HG03521 (cell line): ENCODE data around the gene IL4R.
"Not testable (repeated sequence)": the region's sequence is repeated elsewhere in the genome, so short reads cannot be mapped to it uniquely, and the experiment has no call there.

Source experiments
- ATAC-seq: cut with Tn5 transposase; IDR thresholded peaks from one replicate; pipeline ENCODE4 v1.9.1; 2021; ENCODE audit warnings: mild to moderate bottlenecking, moderate library complexity; ENCODE audit not compliant: unreplicated experiment

Gene IL4R

DNA sequence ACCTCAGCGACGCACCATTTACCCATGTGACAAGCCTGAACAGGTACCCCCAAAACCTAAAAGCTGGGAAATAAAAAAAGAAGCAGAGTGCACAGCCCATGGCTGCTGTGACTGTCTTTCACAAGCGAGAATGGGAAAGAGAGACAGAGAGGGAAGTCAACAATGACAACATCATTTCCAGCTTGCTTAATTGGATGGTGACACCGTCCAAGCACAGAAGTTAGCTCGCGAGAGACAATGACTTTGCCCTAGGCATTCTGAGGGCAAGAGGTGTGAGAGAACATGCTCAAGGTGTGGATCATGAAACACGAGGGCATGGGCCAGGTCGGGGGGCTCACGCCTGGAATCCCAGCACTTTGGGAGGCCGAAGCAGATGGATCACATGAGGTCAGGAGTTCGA is 25.9 kb upstream of the IL4R start:
- no peak for ATAC-seq

DNA sequence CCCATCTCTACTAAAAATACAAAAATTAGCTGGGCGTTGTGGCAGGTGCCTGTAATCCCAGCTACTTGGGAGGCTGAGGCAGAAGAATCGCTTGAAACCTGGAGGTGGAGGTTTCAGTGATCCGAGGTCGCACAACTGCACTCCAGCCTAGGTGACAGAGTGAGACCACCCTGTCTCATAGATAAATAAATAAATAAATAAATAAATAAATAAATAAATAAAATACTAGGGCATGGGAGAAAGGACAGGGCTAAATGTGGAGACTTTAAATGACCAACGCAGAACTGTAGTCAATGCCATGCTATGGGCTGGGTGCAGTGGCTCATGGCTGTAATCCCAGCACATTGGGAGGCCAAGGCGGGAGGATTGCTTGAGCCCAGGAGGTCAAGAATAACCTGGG is 25.5 kb upstream of the IL4R start:
- ATAC-seq = not testable (repeated sequence)

DNA sequence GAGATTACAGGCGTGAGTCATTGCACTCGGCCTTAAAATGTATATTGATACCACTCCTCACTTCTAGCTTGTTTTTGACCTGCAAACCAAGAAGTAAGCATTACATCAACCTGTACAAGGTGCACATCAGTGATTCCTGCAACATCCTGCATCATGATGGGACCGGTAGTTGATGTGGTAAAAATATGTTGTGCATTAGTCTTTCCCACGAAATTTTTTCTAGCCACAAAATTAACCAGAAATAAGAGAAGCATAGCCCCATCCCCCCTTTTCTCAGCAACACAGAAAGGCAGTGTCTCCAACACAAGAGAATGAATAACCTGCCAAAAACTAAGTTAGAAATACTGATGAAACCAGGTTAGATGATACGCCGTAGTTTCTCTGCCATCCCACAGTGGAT is 24.1 kb upstream of the IL4R start:
- no peak for ATAC-seq

DNA sequence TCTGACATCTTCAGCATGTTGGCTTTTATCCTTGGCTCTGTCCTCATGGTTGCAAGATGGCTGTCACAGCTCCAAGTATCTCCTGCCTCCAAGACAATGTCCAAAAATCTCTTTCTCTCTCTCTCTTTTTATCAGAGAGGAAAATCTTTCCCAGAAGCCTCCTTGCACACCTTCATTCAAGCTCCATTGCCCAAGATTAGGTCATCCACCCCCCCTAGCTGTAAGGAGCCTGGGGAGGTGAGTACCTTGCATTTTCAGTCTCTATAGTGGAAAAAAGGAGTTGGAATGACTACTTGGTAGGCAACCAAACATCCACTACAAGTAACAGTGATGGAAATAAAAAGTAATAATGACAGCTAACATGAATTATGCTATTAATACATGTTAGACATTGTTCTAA is 23.2 kb upstream of the IL4R start:
- no peak for ATAC-seq

DNA sequence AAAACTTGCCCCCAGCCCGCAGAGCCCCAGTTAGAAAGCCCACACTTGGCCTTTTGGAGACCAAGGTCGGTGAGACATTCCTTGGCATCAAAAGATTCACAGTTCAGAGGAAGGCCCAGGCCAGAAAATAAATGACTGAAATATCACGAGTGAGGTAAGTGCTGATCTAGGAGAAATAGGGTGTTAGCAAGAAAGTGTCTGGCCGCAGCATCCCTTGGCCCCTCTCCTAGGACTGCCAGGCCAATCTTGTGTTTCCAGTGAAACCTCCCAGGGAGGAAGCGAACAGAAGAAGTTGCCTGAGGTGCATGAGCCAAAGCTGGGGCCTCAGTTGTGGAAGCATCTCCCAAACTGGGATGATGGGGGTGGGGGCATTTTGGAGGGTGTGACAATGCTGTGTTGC is 22.7 kb upstream of the IL4R start:
- no peak for ATAC-seq

DNA sequence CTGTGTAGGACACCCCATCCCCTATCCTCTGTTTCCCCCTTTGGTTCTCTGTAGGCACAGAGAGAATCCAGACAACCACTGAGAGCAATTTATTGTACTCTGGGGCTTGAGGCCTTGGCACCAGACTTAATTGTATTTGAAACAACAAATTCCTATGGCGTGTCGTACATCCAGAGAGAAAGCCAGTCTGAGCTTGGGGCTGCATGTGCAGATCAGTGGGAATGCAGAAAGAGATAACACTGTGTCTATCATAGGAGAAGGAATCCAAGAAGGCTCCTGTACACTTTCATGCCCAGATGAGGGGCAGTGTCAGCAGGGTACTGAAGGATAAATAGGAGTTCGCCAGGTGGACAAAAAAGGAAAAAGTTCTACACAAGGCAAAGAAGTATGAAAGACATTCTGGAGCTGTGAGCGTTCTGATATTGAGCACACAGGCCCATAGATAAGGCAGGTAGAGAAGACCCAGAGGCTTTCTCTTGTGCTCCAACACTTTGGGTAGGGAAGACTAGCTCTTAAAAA is 22.0 kb upstream of the IL4R start:
- ATAC-seq = no peak

DNA sequence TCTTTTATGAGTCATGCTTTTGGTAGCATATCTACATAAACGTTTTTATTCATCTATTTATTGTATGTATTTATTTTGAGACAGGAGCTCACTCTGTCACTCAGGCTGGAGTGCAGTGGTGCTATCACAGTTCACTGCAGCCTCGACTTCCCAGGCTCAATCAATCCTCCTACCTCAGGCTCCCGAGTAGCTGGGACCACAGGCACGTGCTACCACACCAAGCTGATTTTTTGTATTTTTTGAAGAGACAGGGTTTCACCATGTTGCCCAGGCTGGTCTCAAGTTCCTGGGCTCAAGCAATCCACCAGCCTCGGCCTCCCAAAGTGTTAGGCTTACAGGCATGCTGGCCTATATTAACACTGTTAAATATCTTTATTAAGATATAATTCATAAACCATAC is 20.4 kb upstream of the IL4R start:
- ATAC-seq = no peak

DNA sequence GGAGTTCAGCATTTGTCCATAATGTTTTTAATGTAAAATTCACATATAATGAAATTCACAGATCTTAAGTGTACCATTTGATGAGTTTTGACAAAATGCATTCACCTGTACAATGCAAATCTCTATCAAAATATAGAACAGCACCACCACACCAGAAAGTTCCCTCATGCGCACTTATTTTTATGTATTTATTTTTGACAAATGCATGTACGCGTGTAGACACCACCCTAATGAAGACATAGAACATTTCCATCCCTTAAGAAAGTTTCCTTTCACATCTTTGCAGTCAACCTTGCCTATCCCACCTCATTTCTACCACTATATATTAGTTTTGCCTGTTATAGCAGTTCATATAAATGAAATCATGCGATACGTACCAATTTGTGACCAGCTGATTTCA is 15.6 kb upstream of the IL4R start:
- ATAC-seq = no peak

DNA sequence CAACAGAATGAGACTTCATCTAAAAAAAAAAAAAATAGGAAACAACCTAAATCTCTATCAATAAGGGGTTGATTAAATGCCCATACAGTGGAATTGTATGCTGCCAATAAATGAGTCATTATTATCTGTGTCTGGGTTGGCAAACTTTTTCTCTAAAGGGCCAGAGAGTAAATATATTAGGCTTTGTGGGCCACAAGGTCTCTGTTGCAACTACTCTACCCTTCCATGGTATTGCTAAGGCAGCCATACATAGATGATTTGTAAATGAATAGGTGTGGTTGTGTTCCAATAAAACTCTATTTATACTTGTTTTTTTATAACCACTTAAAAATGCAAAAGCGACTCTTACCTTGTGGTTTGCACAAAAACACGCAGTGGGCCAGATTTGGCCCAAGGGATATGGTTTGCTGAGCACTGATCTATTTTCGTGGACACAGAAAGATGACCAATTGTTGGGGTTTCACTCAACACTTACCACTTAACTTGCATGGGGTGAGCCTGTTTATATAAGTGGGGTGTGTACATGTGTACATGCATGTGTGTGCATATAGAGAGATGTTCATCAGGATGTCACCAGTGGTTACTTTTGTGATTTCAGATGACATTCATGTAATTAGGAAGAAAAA is 12.4 kb upstream of the IL4R start:
- peak; percentile 48 for ATAC-seq

DNA sequence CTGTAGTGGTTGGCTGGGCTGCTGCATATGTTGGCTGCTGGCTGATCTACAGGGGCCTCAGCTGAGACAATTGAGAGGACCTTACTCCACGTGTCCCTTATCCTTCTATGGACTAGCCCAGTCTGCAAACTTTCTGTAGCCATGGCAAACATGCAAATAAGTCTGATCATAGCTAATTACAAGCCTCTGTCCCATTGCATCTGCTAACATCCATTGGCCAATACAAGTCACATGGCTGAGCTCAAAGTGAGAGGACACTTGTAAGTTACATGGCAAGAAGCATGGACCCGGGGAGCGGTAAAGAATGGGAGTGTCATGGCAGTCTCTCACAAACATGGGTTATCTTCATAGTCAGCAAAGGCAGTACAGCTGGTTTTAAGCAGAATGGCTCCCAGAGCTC is 11.6 kb upstream of the IL4R start:
- no peak for ATAC-seq

DNA sequence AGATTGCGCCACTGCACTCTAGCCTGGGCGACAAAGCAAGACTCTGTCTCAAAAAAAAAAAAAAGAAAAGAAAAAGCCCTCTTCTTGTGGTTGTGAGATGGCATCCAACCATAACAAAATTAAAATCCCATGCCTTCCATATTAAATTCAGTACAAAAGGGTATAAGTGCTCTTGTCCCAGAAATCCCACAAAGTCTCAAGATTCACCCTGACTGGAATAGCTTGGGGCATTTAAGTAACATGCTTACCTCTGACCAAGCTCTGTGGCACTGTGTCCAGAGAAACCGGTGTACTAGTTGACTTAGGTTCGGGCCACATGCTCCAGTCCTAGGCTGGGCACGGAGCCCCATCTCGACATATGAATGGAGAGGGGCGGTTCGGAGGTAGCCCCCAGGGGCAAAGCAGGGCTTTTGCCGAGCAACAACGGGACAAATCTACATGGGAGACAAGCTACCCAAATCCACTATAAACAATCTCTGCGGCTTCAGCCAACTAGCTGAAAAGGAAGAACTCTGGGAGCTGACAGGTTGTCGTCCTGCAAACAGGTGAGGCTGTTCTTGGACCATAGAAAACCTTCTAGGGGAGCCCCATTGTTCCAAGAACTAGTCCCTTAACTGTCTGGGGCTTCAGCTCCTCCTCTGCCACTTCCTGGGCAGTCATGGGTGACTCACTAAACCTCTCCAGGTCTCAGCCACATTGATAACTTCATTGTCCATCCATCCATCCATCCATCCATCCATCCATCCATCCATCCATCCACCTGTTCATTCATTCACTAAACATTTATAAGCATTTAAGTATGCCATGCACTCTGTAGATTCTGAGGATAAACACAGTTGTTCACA is 10.3 kb upstream of the IL4R start:
- no peak for ATAC-seq

DNA sequence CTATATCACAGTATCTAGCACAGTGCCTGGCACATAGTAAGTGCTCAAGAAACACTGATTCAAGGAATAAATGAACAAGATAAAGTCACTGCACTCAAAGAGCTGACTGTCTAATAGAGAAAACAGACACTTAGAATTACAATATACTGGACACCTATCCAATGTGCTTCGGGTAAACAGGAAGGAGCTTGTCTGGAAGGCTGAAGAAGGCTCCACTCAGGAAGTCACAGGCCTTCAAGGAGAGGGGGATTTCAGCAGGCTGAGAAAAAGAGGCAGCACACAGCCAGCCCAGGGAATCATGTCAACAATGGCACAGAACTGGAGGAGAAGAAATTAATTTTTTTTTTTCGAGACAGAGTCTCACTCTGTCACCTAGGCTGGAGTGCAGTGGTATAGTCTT is 9.7 kb upstream of the IL4R start:
- ATAC-seq = no peak

DNA sequence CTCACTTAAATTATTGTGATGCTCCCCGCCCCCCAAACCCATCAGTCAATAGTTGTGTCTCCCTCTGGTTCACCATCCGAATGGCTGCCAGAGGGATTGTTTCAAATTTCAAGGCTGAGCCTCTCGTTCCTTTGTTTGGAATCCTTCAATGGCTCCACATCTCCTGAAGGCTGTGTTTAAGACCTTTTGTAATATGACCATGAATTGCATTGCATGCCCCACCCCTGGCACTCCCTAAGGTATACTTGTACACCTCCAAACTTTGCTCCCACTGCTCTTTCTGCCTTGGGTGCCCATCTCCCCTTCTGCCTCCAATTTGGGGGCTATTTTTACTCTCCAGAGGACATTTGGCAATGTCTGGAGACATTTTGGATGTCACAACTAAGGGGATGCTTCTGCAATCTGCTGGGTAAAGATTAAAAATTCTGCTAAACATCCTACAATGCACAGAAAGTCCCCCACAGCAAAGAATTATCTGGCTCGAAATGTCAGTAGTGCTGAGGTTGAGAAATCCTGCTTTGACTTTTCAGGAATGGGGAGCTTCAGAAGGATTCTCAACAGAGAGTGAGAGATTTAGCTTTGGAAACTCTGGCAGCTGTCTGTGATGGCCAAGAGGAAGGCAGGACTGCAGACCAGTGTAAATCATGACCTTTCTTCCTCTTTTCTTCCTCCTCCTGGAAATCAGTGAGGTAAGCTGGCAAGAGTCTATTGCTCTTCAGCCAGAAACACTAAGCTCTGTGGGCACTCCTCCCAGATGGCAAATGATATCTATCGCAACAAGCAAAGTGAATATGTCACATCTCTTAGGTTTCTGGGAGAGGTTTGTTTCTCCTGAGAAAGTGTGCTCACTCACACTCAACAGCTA is 8.7 kb upstream of the IL4R start:
- ATAC-seq = no peak

DNA sequence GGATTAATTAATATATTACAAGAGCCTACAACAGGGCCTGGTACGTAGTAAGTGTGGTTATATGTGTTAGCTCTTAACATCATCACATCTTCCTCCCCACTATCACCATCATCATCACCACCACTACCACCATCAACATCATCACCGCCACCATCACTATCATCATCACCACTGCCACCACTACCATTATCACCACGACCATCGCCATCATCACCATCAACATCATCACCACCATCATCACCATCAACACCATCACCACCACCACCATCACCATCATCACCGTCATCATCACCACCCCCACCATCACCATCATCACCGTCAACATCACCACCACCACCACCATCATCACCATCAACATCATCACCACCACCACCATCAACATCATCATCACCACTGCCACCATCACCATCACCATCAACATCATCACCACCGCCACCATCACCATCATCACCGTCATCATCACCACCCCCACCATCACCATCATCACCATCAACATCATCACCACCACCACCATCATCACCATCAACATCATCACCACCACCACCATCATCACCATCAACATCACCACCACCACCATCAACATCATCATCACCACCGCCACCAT is 7.8 kb upstream of the IL4R start:
- no peak for ATAC-seq

DNA sequence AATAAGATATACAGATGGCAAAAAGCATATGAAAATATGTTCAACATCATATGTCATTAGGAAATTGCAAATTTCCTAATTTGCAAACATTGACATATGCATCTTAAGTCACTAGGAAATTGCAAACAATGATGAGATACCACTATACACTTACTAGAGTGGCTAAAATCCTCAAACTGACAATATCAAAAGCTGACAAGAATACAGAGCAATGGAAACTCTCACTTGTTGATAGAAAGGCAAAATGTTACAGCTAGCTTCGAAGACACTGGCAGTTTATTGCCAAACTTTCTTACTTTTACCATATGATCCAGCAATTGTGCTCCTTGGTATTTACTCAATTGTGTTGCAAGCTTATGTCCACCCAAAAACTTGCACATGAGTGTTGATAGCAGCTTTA is 5.0 kb upstream of the IL4R start:
- no peak for ATAC-seq

DNA sequence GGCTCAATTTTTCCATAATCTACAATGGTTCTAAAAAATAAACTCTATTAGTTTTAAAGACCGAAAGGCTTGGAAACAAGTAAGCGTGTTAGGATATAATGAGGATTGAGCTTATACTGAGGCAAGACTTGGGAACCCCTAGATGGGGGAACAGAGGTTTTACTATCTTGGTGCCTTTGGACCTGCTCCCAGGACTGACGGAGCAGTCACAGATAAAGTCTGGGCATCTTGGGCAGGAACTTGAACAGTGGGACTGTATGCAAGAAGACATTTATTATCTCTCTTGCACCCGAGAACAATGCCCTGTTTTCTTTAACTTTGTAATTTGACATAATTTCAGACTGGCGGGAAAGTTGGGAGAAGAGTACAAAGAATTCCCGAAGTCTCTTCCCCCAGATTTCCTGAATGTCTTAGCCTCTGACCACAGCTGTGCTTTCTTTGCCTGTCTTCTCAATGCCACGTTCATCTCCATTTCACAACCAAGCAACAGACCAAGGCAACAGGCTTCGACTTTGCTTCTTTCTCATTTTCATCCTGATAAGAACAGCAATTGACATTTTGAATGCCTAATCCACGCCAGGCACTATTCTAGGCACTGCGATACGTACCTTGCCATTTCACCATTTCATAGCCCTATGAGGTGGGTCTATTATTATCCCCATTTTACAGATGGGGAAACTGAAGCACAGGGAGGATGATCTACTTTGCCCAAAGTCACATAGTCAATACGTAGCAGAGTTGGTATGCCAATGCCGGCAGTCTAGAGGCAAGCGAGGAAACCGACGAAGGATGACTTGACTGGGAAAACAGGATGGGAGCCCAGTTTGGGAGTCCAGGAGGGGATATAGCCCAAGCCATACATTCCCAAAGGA is 3.0 kb upstream of the IL4R start:
- no peak for ATAC-seq

DNA sequence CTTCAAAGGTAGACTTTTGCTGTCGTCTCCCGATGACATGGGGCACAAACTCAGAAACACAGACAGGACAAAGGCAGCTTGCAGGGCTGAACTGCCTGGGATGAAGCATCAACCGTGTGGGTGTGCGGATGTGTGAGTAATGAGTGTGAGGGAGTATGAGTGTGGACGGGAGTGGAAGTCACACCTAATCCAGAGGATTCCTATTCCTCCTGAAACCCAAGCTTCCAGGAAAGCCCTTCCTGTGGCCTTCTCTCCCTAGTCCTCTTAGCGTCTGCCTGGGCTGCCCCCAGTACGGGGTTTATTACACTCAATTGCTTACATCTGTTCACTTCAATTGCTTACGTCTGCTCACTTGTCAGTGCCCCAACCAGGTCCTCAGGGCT is 2.3 kb upstream of the IL4R start:
- no peak for ATAC-seq

DNA sequence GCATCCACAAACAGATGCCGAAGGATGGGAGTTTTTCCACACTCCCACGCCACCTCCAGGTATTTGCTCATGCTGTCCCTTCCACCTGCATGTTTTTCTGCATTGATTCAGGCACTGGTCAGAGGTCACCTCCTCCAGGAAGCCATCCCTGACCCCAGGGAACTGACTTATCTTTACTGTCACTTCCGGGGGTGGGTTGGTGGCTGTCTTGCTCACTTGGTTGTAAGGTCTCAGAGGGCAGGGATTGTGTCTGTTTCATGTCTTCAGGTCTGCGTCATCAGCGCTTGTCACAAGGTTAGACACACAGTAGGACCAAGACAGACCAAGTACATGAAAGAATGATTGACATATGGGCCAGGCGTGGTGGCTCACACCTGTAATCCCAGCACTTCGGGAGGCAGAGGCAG is 1.9 kb upstream of the IL4R start:
- no peak for ATAC-seq

DNA sequence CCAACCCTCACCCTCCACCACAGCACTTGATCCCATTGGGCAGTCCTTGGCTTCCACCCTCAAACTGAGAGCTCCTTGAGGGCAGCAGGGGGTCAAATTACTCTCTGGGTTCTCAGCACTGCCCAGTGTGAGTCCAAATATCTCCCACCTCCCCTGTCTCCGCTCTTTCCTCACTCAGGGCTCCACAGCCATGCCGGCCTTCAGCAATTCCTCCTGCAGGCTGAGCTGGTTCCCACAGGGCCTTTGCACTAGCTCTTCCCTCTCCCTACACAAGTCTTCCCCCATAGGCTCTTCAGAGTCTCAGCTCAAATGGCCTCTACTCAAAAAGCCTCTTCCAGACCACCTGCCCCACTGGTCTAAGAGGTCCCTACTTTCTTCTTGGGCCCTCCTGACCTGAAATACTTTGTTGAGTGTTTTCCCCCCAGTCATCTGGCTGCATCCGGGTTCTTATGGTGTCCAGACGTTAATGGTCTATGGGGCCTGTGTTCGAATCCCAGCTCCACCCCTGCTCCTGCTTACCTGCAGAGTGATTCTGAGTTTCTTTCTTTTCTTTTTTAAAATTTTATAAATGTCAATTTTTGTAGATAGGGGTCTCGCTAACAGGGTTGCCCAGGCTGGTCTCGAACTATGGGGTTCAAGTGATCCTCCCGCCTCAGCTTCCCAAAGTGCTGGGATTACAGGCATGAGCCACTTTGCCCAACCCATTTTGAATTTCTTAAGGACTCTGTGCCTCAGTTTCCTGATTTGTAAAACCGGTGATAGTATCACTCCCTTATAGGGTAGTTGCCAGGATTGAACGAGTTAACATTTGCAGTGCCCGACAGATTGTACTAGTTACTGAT is 973 bp upstream of the IL4R start:
- ATAC-seq = no peak
